Neutrophil (primary cell): Measurements from ENCODE around the gene LYL1.

Experiments
- H3K27ac ChIP-seq: fragments of 200-600 bp; sonication (generic); 2 replicates; pipeline ENCODE4 v1.5.1; 2016; ENCODE audit warnings: mild to moderate bottlenecking, moderate library complexity
- H3K27me3 ChIP-seq: fragments of 200-600 bp; sonication (generic); 2 replicates; pipeline ENCODE4 v1.6.0; 2016; ENCODE audit warnings: mild to moderate bottlenecking
- H3K36me3 ChIP-seq: fragments of 200-600 bp; sonication (generic); 2 replicates; pipeline ENCODE4 v1.5.1; 2017
- H3K4me1 ChIP-seq, 2 experiments: fragments of 200-600 bp in 1 of 2; sonication (generic) in 1 of 2; 1 replicate in 1 of 2; 2 replicates in 1 of 2; pipeline versions ENCODE4 v1.5.1 to v1.6.1; 2013 to 2016; ENCODE audit warnings: low read depth in 1 of 2, low read length in 1 of 2, mild to moderate bottlenecking in 1 of 2, moderate library complexity in 1 of 2; ENCODE audit not compliant: control insufficient read depth in 1 of 2, insufficient read depth in 1 of 2
- H3K4me3 ChIP-seq, 2 experiments: fragments of 200-600 bp in 1 of 2; sonication (generic) in 1 of 2; 1 replicate in 1 of 2; 2 replicates in 1 of 2; pipeline ENCODE4 v1.5.1; 2013 to 2016; ENCODE audit warnings: low read depth in 1 of 2, low read length in 1 of 2, mild to moderate bottlenecking in 1 of 2, moderate library complexity in 1 of 2
- H3K9me3 ChIP-seq: fragments of 200-600 bp; sonication (generic); 2 replicates; pipeline ENCODE4 v1.5.1; 2016
- TF ChIP-seq, protein P1 (sequence below): fragments of 200-600 bp; sonication (generic); IDR thresholded peaks from 2 replicates; pipeline ENCODE4 v1.5.1; 2016; ENCODE audit warnings: antibody characterized with exemption

The LYL1 gene

GRCh38 chr19:13087295-13087694 lies 15.4 kb downstream of the LYL1 start:
- H3K9me3 ChIP-seq = no peaks in the 10 kb centered on the region
- H3K27me3 ChIP-seq = peaks cover 7% of the 10 kb centered on the region
- H3K27ac ChIP-seq = no peak overlapping the region
- TF ChIP-seq, protein P1, sequence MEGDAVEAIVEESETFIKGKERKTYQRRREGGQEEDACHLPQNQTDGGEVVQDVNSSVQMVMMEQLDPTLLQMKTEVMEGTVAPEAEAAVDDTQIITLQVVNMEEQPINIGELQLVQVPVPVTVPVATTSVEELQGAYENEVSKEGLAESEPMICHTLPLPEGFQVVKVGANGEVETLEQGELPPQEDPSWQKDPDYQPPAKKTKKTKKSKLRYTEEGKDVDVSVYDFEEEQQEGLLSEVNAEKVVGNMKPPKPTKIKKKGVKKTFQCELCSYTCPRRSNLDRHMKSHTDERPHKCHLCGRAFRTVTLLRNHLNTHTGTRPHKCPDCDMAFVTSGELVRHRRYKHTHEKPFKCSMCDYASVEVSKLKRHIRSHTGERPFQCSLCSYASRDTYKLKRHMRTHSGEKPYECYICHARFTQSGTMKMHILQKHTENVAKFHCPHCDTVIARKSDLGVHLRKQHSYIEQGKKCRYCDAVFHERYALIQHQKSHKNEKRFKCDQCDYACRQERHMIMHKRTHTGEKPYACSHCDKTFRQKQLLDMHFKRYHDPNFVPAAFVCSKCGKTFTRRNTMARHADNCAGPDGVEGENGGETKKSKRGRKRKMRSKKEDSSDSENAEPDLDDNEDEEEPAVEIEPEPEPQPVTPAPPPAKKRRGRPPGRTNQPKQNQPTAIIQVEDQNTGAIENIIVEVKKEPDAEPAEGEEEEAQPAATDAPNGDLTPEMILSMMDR = no peak
- H3K36me3 ChIP-seq = no peaks in the 10 kb centered on the region
- H3K4me1 ChIP-seq = no peaks in the 10 kb centered on the region
- H3K4me3 ChIP-seq = no peak overlapping the region

DNA sequence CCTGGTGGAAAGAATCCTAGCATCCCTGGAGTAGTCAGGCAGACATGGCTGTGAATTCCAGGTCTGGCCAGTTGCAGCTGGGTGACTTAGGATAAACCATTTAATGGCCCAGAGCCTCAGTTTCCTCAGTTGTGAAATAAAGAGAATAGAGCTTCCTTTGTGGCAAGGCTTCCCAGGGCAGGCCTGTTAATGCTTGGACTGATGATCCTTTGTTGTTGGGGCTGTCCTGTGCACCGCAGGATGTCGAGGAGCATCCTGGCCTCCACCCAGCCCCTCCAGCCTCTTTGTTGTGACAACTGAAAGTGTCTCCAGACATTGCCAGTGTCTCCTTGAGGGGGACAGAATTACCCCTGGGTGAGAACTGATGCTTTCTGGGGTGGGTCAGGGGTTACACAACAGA lies 16.3 kb downstream of the LYL1 start:
- TF ChIP-seq, protein P1 = no peak
- Histone ChIP-seq H3K27ac (no peak overlapping the region), H3K4me1 (no peaks in the 10 kb centered on the region), H3K9me3 (no peaks in the 10 kb centered on the region), H3K4me3 (no peak overlapping the region), H3K27me3 (peaks cover 4% of the 10 kb centered on the region), H3K36me3 (no peaks in the 10 kb centered on the region)

DNA sequence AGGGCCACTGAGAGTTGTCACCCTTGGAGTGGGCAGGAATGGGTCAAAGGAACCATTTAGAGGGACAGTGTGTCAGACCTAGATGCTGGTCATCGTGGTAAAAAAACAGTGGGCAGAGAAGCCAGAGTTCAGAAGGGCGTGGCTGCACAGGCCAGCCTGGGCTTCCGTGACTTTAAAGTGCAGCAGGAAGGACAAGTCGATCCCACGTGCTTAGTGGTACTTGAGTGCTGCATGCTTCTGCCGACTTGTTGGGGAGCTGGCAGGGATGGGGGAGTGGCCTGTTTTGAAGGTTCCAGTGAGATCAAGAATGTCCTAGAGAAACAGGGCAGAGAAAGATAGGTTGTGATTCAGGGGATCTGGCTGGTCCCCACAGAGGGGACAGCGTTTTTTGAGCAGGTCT lies 17.0 kb downstream of the LYL1 start:
- H3K36me3 ChIP-seq = no peaks in the 10 kb centered on the region
- TF ChIP-seq, protein P1 = no peak

GRCh38 chr19:13083627-13084026 lies 19.0 kb downstream of the LYL1 start:
- Histone ChIP-seq H3K4me3 (no peak overlapping the region), H3K9me3 (no peaks in the 10 kb centered on the region), H3K27me3 (peaks cover 3% of the 10 kb centered on the region), H3K27ac (no peak overlapping the region), H3K36me3 (no peaks in the 10 kb centered on the region), H3K4me1 (peaks cover 0 to 7% of the 10 kb centered on the region in 2 experiments)
- TF ChIP-seq, protein P1 = no peak

More for the DNA sequence above, 17.0 kb downstream of the LYL1 start:
- H3K4me1 ChIP-seq = no peaks in the 10 kb centered on the region
- H3K27me3 ChIP-seq = peaks cover 3% of the 10 kb centered on the region
- H3K4me3 ChIP-seq = no peak overlapping the region
- no peak overlapping the region for H3K27ac ChIP-seq
- no peaks in the 10 kb centered on the region for H3K9me3 ChIP-seq

DNA sequence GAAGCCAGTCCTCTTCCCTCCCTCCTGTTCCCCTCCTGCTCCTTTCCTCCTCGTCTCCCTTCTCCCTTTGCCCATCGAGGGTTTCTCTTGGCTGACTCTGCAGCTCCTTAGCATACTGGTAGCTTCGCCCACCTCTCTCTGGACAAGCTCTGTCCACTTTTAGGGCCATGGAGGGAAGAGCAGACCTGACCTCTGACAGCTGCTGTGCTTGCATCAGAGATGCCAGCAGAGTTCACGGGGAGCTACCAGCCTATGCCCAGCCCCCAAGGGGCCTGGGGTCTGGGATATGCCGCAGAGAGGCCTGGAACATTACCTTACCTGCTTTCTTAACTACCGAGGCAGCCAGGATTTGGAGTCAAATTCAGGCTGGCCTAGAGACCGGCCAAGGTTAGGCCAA lies 19.7 kb downstream of the LYL1 start:
- H3K9me3 ChIP-seq = no peaks in the 10 kb centered on the region
- no peak overlapping the region for H3K4me3 ChIP-seq
- H3K27ac ChIP-seq = no peak overlapping the region
- peaks cover 0 to 7% of the 10 kb centered on the region in 2 experiments for H3K4me1 ChIP-seq
- no peaks in the 10 kb centered on the region for H3K36me3 ChIP-seq
- peaks cover 3% of the 10 kb centered on the region for H3K27me3 ChIP-seq
- TF ChIP-seq, protein P1 = no peak
